ENCODE data around the gene AKAP8L.

DNA sequence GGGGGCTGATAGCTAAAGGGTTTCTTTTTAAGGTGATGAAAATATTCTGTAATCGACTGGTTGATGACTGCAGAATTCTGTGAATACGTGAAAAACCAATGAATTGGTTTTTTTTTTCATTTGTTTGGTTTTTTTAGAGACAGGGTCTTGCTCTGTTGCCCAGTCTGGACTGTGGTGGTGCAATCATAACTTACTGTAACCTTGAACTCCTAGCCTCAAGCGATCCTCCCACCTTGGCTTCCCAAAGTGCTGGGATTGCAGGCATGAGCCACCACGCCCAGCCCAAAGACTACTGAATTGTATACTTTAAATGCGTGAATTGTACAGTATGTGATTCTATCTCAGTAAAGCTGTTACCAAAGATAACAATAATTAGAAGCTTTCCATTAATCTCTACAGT is 24.4 kb downstream of the AKAP8L start:
- TF ChIP-seq POLR2A (IDR thresholded peaks at IDR 0.05; ENCODE audit: low read depth, low read length), result no peak
- no peak for TF ChIP-seq POLR2AphosphoS5 (IDR thresholded peaks at IDR 0.05; ENCODE audit: low read depth, low read length)
- TF ChIP-seq TAF1 (IDR thresholded peaks at IDR 0.05; ENCODE audit: low read depth, low read length), result no peak
- TF ChIP-seq SPI1 (IDR thresholded peaks at IDR 0.05; ENCODE audit: low read depth, low read length), result no peak
- no peak for TF ChIP-seq POU2F2 (IDR thresholded peaks at IDR 0.05; ENCODE audit: low read depth, low read length)
- TF ChIP-seq PAX5 (IDR thresholded peaks at IDR 0.05; ENCODE audit: insufficient read depth, low read length, severe bottlenecking), result no peak

Data from GM12891 (cell line).